ENCODE data around the gene CBFA2T3. TPM values are rescaled to one million over a fixed set of nuclear protein-coding genes. Genes with fewer than 3 reads are reported as not detected.
"Not testable (repeated sequence)": the region's sequence is repeated elsewhere in the genome, so short reads cannot be mapped to it uniquely, and the experiment has no call there.

Gene CBFA2T3
- total RNA-seq, 1 donor from 2014 or later = 8.6 TPM

- ATAC-seq (ENCODE audit: poor library complexity) (no peak), DNase-seq (no peak)
- intact Hi-C loops (cut with DNase I) = no loop called here
Observed at GRCh38 chr16:88893127-88893968, 83.7 kb downstream of the CBFA2T3 start.

- no peak for DNase-seq
- intact Hi-C loops (cut with DNase I) = no loop called here
- ATAC-seq (ENCODE audit: poor library complexity) = no peak
Observed at GRCh38 chr16:88892065-88892464, 84.9 kb downstream of the CBFA2T3 start.

DNA sequence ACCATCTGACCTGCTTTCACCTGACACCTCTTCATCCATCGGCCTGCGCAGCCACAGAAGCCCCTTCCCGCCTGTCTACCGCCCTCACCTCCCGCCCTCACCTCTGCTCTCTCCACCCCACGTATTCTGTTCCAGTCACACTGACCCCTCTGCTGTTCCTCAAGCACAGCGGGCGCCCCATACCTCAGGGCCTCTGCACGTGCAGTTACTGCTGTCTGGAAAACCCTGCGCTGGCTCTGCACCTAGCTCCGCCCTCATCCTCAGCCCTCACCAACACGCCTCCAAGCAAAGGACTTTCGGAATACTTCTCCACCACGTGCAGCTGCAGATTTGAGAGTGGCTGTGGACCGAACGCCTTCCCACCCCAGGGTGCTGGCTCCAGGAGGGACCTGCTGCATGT, 85.9 kb downstream of the CBFA2T3 start:
- no peak for ATAC-seq (ENCODE audit: poor library complexity)
- no peak for DNase-seq
- intact Hi-C loops (cut with DNase I) = no loop called here

DNA sequence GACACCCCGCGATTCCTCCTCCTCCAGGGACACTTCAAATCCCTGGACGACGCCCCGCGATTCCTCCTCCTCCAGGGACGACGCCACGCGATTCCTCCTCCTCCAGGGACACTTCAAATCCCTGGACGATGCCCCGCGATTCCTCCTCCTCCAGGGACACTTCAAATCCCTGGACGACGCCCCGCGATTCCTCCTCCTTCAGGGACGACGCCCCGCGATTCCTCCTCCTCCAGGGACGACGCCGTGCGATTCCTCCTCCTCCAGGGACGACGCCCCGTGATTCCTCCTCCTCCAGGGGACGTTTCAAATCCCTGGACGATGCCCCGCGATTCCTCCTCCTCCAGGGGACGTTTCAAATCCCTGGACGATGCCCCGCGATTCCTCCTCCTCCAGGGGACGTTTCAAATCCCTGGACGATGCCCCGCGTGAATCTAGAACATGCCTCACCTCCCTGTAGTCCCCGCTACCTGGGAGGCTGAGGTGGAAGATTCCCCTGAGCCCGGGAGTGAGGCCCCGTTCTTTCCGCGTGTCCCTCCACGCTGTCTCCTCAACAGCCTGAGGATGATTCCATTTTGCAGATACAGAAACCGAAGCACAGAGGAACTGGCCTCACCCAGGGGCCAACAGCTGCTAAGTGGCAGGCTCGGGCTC, 87.2 kb downstream of the CBFA2T3 start:
- intact Hi-C loops (cut with DNase I) = loop anchor here (10.0 kb wide), 1 partner anchor 45 kb away; no protein-coding TSS in a partner anchor
- ATAC-seq (ENCODE audit: poor library complexity); DNase-seq: not testable (repeated sequence)

DNA sequence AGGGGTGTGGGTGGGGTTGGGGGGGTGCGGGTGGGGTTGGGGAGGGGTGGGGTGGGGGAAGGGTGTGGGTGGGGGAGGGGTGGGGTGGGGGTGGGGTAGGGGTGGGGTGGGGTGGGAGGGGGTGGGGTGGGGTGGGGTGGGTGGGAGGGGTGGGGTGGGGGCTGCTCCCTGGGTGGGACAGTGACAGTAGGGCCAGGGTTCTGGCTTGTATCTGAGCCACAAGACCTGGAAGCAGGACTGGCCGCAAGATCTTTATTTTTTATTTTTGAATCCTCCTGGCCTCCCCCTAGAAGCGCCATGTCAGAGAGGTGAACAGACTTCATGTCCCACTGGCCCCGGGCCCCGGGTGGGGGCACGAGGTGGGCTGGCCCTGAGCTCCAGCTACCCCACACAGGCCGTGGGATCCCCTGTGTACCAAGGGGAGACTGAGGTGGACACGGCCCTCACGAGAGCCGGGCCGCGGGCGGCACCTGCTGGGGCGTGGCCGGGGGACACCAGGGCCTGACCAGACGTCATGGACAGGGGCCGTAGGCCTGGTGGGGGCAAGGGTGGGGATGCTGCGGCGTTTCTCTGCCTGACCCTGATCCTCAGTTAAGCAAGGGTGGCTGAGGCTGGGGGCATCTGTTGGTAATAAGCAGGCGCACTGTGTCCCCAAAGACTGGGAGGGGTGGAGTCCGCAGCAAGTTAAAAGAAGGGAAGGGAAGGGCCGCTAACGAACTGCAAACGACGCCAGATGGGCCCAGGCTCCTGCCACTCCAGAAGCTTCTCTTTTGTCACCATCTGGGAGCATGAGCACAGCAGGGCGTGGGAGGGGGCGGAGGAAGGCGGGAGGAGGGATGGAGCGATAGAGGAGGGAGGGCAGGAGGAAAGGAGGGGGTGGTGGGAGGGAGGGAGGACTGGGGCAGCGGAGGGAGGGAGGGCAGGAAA, 88.3 kb downstream of the CBFA2T3 start:
- peak; percentile 78 for DNase-seq
- ATAC-seq (ENCODE audit: poor library complexity) = peak; percentile 26
- intact Hi-C loops (cut with DNase I) = loop anchor here (10.0 kb wide), 1 partner anchor 46 kb away; no protein-coding TSS in a partner anchor

GRCh38 chr16:88888057-88888456, 89.0 kb downstream of the CBFA2T3 start:
- peak; percentile 1 for ATAC-seq (ENCODE audit: poor library complexity)
- intact Hi-C loops (cut with DNase I) = loop anchor here (10.0 kb wide), 1 partner anchor 47 kb away; no protein-coding TSS in a partner anchor

GRCh38 chr16:88886845-88887521, 90.0 kb downstream of the CBFA2T3 start:
- peak; percentile 86 for ATAC-seq (ENCODE audit: poor library complexity)
- peak; percentile 94 for DNase-seq
- intact Hi-C loops (cut with DNase I) = loop anchor here (10.0 kb wide), 1 partner anchor 48 kb away; no protein-coding TSS in a partner anchor

More at GRCh38 chr16:88888057-88888456, 89.0 kb downstream of the CBFA2T3 start:
- no peak for DNase-seq

DNA sequence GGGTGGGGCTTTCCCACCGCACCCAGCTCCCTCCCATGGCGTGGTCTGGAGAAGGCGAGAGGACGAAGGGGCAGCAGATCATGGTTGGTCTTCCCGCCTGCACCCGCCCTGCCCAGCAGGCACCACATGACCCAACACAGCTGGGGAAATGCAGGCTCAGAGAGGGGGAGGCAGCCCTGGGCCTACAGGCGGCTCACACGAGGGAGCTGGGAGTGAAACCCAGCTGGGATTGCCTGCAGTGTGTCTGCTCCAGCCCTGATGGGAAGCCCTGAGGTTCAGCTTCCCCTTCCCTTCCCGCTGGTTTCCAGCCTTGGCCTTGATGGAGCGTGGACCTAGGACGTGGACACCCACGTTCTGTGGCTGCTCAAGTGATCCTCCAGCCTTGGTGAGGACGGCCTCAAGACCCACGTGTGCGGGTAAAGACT, 90.6 kb downstream of the CBFA2T3 start:
- intact Hi-C loops (cut with DNase I) = loop anchor here (10.0 kb wide), 1 partner anchor 48 kb away; no protein-coding TSS in a partner anchor
- no peak for DNase-seq
- peak; percentile 3 for ATAC-seq (ENCODE audit: poor library complexity)

GRCh38 chr16:88885693-88886280, 91.2 kb downstream of the CBFA2T3 start:
- DNase-seq = no peak
- ATAC-seq (ENCODE audit: poor library complexity) = no peak
- intact Hi-C loops (cut with DNase I) = loop anchor here (10.0 kb wide), 1 partner anchor 49 kb away; no protein-coding TSS in a partner anchor

DNA sequence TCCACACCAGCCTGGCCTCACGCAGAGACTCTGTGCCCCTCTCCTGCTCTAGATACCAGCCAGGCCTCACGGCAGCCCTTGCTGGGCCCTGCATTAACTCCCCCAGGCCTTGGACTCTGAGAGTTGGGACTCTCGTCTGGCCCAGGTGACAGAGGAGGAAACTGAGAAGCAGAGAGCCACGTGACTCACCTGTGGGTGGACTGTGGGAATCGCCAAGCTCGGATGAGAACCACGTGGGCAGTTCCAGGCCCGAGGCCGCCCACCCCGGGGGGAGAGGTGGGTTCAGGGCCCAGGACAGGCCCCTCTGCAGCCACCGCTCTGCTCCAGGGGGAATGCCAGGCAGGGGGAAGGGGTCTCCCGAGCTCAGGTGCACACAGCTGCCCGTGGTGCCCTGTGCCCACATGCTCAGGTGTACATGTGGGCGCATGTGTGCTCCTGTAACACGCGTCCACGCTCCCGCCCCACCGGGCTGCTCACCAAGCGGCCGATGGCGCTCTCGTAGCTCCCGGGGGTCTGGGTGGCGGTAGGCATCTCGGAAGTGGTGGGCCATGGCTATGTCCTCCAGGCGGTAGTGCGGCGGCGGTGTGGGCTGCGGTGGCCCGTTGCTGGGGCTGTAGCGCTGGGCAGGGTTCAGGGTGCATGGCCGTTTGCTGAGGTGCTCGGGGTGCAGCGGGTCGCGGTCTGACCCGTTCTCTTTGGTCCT, 92.3 kb downstream of the CBFA2T3 start:
- no peak for DNase-seq
- intact Hi-C loops (cut with DNase I) = loop anchor here (10.0 kb wide), 1 partner anchor 50 kb away; no protein-coding TSS in a partner anchor
- ATAC-seq (ENCODE audit: poor library complexity) = no peak

GRCh38 chr16:88883946-88884345, 93.1 kb downstream of the CBFA2T3 start:
- DNase-seq (no peak), ATAC-seq (ENCODE audit: poor library complexity) (no peak)
- intact Hi-C loops (cut with DNase I) = loop anchor here (10.0 kb wide), 1 partner anchor 51 kb away; no protein-coding TSS in a partner anchor

DNA sequence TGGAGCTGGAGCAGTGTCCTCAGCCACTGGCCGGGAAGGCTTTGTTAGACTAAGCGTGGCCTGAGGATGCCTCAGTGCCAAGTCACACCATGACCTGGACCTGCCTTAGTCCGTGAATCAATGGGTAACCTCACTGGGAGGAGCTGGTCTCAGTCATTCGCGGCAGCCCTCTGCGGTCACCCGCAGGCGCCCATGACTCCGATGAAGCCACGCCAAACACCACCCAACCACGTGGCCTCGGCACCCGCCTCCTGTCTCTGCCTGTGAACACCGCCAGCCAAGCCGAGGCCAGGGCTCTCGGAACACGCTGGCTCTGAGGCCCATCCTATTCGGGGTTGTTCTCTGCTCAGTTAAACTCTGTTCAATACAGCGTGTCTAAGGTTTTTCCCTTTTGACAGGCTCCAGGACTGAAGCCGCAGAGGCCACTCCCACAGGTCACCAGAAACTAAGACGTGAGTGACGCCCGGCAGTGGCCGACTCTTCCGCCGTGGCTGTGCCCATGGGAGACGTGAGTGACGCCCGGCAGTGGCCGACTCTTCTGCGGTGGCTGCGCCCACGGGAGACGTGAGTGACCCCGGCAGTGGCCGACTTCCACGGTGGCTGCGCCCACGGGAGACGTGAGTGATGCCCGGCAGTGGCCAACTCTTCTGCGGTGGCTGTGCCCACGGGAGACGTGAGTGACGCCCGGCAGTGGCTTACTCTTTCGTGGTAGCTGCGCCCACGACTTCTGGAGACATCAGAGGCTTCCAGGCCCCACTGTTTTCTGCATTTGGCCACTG, 93.7 kb downstream of the CBFA2T3 start:
- DNase-seq (no peak), ATAC-seq (ENCODE audit: poor library complexity) (no peak)
- intact Hi-C loops (cut with DNase I) = loop anchor here (10.0 kb wide), 1 partner anchor 51 kb away; no protein-coding TSS in a partner anchor

GRCh38 chr16:88882358-88883030, 94.5 kb downstream of the CBFA2T3 start:
- intact Hi-C loops (cut with DNase I) = loop anchor here (10.0 kb wide), 1 partner anchor 52 kb away; no protein-coding TSS in a partner anchor
- DNase-seq (peak; percentile 54), ATAC-seq (ENCODE audit: poor library complexity) (no peak)

- ATAC-seq (ENCODE audit: poor library complexity) (no peak), DNase-seq (no peak)
- intact Hi-C loops (cut with DNase I) = loop anchor here (10.0 kb wide), 1 partner anchor 53 kb away; no protein-coding TSS in a partner anchor
Observed at GRCh38 chr16:88881675-88882357, 95.2 kb downstream of the CBFA2T3 start.
